ENCODE results near the gene HAND2. TPM values are rescaled to one million over a fixed set of nuclear protein-coding genes. Genes with fewer than 3 reads are reported as not detected.

HAND2 gene
- total RNA-seq, 2 donors from 2014 or later = 86.3 to 108 TPM

GRCh38 chr4:173502282-173502681 lies 27.7 kb downstream of the HAND2 start:
- no peaks in the 10 kb centered on the region for H3K36me3 ChIP-seq
- TF ChIP-seq CTCF (IDR thresholded peaks at IDR 0.05) = no peak
- no peak overlapping the region for H3K4me3 ChIP-seq
- H3K27ac ChIP-seq = peak overlapping the region in 1 of 2 donors; percentile 53
- H3K9me3 ChIP-seq = no peaks in the 10 kb centered on the region
- H3K4me1 ChIP-seq = peaks cover 0 to 38% of the 10 kb centered on the region in 2 donors
- no peaks in the 10 kb centered on the region for H3K27me3 ChIP-seq
- DNase-seq (ENCODE audit: low spot score) = peak; percentile 40

- TF ChIP-seq CTCF (IDR thresholded peaks at IDR 0.05) = no peak
- Histone ChIP-seq H3K4me3 (no peak overlapping the region), H3K27ac (peak overlapping the region in 1 of 2 donors; percentile 53), H3K36me3 (no peaks in the 10 kb centered on the region), H3K27me3 (no peaks in the 10 kb centered on the region), H3K9me3 (no peaks in the 10 kb centered on the region), H3K4me1 (peaks cover 0 to 38% of the 10 kb centered on the region in 2 donors)
- no peak for DNase-seq (ENCODE audit: low spot score)
These were observed 28.4 kb downstream of the HAND2 start for GRCh38 chr4:173501592-173502150.

GRCh38 chr4:173500841-173501591 lies 29.0 kb downstream of the HAND2 start:
- peak overlapping the region; percentile 6 to 24 for H3K4me3 ChIP-seq
- no peak for TF ChIP-seq CTCF (IDR thresholded peaks at IDR 0.05)

GRCh38 chr4:173499658-173500535 lies 30.1 kb downstream of the HAND2 start:
- Histone ChIP-seq H3K27ac (no peak overlapping the region), H3K4me1 (peaks cover 0 to 24% of the 10 kb centered on the region in 2 donors), H3K4me3 (no peak overlapping the region), H3K27me3 (no peaks in the 10 kb centered on the region), H3K9me3 (no peaks in the 10 kb centered on the region), H3K36me3 (no peaks in the 10 kb centered on the region)
- DNase-seq (ENCODE audit: low spot score) = peak; percentile 42
- TF ChIP-seq CTCF (IDR thresholded peaks at IDR 0.05) = no peak

More at GRCh38 chr4:173500841-173501591, 29.0 kb downstream of the HAND2 start:
- Histone ChIP-seq H3K27me3 (no peaks in the 10 kb centered on the region), H3K36me3 (no peaks in the 10 kb centered on the region), H3K9me3 (no peaks in the 10 kb centered on the region), H3K4me1 (peaks cover 0 to 33% of the 10 kb centered on the region in 2 donors), H3K27ac (no peak overlapping the region)
- peak; percentile 48 for DNase-seq (ENCODE audit: low spot score)

GRCh38 chr4:173498771-173499170 lies 31.3 kb downstream of the HAND2 start:
- Histone ChIP-seq H3K9me3 (no peaks in the 10 kb centered on the region), H3K4me1 (peaks cover 0 to 16% of the 10 kb centered on the region in 2 donors), H3K27ac (no peak overlapping the region), H3K27me3 (no peaks in the 10 kb centered on the region), H3K4me3 (no peak overlapping the region), H3K36me3 (no peaks in the 10 kb centered on the region)
- no peak for TF ChIP-seq CTCF (IDR thresholded peaks at IDR 0.05)
- no peak for DNase-seq (ENCODE audit: low spot score)
